ENCODE measurements around the gene NFATC3.

Gene NFATC3

DNA sequence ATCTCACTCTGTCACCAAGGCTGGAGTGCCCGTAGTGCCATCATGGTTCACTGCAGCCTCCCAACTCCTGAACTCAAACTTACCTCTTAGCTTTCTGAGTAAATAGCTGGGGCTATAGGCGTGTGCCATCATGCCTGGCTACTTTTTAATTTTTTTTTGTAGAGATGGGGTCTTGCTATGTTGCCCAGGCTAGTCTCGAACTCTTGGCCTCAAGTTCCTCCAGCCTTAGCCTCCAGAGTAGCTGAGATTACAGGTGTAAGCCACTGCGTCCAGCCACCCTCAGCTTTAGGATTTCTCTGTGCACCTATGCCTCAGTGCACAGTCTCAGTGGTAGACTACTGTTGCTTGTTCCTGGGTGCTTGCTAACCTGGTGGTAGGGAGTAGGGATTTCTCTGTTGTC is 184.6 kb downstream of the NFATC3 start:
- no peak for DNase-seq (ENCODE audit: low read depth, low spot score)

DNA sequence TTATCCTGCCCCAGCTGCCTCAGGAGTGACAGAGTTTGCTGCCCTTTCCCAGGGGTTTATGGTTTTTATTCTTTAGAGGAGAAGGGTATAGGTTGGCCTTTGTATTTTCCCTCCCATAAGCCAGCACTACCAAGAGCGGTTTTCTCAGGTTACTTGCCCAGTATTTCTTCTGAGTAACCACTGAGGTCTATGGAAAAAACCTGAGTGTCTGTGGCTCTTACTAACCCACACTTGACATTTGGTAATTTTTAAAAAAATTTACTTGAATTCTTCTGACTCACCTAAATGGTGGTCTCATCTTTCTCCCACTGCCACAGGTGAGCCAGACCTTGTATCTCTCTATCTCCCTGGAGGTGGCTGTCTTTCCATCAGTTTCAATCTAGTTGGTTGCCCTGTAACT is 185.2 kb downstream of the NFATC3 start:
- DNase-seq (ENCODE audit: low read depth, low spot score): no peak

DNA sequence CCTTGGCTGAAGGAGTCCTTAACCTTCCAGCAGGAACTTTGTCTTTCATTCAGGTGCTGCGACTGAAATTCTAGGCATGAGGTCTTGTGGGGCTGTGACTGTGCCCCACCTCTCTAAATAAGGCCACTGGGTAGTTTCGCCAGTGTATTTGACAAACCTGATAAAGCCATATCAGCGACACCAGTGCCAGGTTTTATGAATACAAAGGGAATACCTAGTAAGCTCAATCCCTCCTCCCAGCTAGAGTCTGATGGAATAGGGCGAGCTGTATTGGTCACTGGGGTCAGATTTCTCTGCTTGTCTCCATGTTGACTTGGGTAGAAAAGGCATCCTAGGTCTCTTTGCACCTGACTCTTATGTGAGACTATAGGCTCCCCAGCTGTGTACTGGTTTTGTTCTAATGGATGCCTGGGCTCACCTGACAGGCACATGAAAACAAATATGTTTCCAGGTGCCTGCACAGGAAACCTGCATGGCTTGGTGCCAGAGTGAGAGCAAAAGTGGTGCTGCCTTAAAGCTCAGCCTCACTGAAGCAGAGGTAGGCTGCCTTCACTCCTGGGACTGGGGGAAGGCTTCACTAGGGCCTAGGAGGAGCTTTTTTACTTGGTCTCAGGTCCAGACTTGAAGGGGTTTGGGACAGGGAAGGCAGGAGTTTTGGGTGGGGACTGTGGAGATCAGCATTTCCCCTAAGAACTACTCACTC is 187.5 kb downstream of the NFATC3 start:
- DNase-seq (ENCODE audit: low read depth, low spot score): no peak

DNA sequence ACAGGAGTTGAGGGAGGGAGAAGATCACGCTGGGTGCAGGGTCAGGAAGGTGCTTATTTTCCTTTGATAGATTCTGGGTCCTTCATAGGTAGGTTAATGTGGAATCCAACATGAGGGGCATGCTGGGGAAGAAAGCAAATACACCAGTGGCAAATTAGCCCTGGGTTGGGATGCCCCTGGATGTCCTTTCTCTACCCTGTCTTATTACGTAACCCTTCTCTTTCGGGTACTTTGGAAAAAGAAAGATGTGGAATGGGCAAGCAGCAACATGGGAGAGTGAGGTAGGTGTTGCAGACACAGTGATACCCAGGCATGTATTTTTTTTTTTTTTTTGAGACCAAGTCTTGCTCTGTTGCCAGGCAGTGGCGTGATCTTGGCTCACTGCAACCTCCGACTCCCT is 188.3 kb downstream of the NFATC3 start:
- DNase-seq (ENCODE audit: low read depth, low spot score): no peak

DNA sequence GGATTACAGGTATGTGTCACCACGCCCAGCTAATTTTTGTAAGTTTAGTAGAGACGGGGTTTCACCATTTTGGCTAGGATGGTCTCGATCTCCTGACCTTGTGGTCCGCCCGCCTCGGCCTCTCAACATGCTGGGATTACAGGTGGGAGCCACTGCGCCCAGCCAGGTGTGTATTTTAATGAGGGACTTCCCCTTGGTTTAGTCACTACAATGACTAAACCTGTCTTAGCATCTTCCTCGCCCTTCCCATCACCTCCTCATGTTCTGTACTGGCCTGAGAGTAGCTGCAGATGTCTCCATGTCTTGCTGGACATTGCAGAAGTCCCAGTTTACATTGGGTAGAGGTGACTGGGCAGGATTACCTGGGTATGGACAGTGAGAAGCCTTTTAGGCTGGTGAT is 188.7 kb downstream of the NFATC3 start:
- no peak for DNase-seq (ENCODE audit: low read depth, low spot score)

DNA sequence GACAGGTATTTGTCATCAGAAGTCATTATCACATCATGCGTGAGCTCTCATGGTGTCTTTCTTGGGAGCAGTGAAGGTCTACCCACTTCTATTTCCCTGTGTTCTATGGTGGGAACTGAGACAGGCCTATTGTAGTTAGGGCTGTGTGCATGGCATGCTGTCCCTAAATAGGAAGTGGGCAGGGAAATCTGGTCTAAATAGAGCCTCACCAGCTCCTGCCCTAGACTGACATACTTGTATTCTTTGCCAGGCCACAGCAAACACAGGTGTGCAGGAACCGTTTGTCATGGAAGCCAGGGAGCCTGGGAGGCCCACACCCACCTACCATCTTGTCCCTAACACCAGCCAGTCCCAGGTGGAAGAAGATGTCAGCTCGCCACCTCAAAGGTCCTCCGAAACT is 189.3 kb downstream of the NFATC3 start:
- no peak for DNase-seq (ENCODE audit: low read depth, low spot score)

DNA sequence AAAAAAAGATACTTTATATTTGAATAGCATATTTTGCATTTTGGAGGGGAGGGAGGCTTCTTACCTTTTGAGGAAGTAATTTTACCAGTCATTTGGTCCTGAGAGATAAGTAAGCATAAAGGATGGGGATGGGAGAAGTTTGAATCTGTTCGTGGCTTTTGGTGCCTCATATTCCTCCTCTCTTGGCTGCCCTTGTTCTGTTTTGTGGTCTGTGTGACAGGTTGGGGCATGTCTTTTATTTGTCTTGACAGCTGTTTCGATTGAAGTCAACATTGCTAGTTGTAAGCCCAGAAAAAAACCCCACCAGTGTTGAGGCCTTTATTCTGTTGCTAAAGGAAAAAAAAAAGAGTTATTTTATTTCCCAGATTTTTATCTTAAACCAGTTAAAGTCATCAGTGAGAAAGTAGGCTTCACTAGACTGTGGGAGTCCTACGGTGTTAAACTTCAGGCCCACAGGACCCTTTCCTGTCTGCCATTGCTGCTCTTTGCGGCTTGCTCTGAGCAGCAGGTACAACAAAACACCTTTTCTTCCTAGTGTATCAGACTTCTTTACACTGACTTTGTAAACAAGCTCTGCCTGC is 190.5 kb downstream of the NFATC3 start:
- no peak for DNase-seq (ENCODE audit: low read depth, low spot score)

DNA sequence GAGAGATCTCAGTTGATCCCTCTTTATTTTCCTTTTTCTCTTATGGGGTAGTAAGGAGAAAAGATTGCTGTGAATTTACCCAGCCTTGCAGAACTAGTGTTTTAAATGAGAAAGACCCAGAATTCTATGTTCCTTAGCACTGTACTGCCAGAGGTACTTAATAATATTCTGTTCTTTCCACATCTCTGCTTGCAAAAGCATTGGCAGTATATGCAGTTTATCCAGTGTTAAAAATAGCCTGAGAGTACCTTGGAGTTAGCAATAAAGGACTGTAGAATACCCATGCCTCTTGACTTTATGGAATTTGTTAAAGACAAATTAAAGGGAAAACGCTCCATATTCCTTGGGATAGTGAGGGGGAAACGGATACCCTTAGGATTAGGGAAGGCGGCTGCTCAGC is 191.1 kb downstream of the NFATC3 start:
- no peak for DNase-seq (ENCODE audit: low read depth, low spot score)

Measured in astrocyte of the hippocampus (primary cell).